ENCODE measurements around the gene VEGFA. TPM values are rescaled to one million over a fixed set of nuclear protein-coding genes. Genes with fewer than 3 reads are reported as not detected.

Gene VEGFA
- total RNA-seq, 1 donor from 2014 or later: 31.2 TPM

- peak overlapping the region; percentile 96 for H3K4me3 Mint-ChIP-seq
- H3K27me3 Mint-ChIP-seq (ENCODE audit: low read depth): peaks cover 9% of the 10 kb centered on the region
- H3K27ac Mint-ChIP-seq (ENCODE audit: unreplicated experiment): peak overlapping the region; percentile 6
- TF ChIP-seq, protein P1, sequence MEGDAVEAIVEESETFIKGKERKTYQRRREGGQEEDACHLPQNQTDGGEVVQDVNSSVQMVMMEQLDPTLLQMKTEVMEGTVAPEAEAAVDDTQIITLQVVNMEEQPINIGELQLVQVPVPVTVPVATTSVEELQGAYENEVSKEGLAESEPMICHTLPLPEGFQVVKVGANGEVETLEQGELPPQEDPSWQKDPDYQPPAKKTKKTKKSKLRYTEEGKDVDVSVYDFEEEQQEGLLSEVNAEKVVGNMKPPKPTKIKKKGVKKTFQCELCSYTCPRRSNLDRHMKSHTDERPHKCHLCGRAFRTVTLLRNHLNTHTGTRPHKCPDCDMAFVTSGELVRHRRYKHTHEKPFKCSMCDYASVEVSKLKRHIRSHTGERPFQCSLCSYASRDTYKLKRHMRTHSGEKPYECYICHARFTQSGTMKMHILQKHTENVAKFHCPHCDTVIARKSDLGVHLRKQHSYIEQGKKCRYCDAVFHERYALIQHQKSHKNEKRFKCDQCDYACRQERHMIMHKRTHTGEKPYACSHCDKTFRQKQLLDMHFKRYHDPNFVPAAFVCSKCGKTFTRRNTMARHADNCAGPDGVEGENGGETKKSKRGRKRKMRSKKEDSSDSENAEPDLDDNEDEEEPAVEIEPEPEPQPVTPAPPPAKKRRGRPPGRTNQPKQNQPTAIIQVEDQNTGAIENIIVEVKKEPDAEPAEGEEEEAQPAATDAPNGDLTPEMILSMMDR (conservative IDR thresholded peaks at IDR 0.05): peak; percentile 67
- H3K4me1 Mint-ChIP-seq: peaks cover 42% of the 10 kb centered on the region
- no peaks in the 10 kb centered on the region for H3K9me3 Mint-ChIP-seq
- no peak for DNase-seq (ENCODE audit: low read depth, low spot score)
- peaks cover 4% of the 10 kb centered on the region for H3K36me3 Mint-ChIP-seq (ENCODE audit: low read depth)
These were observed 3.3 kb downstream of the VEGFA start for GRCh38 chr6:43773050-43773979.

DNA sequence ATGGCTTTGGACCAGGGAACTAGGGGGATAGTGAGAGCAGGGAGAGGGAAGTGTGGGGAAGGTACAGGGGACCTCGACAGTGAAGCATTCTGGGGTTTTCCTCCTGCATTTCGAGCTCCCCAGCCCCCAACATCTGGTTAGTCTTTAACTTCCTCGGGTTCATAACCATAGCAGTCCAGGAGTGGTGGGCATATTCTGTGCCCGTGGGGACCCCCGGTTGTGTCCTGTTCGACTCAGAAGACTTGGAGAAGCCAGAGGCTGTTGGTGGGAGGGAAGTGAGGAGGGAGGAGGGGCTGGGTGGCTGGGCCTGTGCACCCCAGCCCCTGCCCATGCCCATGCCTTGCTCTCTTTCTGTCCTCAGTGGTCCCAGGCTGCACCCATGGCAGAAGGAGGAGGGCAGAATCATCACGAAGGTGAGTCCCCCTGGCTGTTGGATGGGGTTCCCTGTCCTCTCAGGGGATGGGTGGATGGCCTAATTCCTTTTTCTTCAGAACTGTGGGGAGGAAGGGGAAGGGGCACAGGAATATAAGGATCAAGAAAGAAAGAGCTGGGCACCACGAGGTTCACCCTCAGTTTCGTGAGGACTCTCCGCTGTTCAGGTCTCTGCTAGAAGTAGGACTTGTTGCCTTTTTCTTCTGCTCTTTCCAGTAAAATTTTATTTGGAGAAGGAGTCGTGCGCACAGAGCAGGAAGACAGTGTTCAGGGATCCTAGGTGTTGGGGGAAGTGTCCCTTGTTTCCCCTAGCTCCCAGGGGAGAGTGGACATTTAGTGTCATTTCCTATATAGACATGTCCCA is 4.2 kb downstream of the VEGFA start:
- H3K4me1 Mint-ChIP-seq: peaks cover 41% of the 10 kb centered on the region
- H3K9me3 Mint-ChIP-seq: no peaks in the 10 kb centered on the region
- H3K36me3 Mint-ChIP-seq (ENCODE audit: low read depth): peaks cover 4% of the 10 kb centered on the region
- H3K27me3 Mint-ChIP-seq (ENCODE audit: low read depth): peaks cover 9% of the 10 kb centered on the region
- no peak for DNase-seq (ENCODE audit: low read depth, low spot score)
- peak overlapping the region; percentile 6 for H3K27ac Mint-ChIP-seq (ENCODE audit: unreplicated experiment)
- TF ChIP-seq, protein P1 (conservative IDR thresholded peaks at IDR 0.05): no peak
- H3K4me3 Mint-ChIP-seq: peak overlapping the region; percentile 96

GRCh38 chr6:43774776-43775534 is 4.9 kb downstream of the VEGFA start:
- no peaks in the 10 kb centered on the region for H3K9me3 Mint-ChIP-seq
- TF ChIP-seq, protein P1 (conservative IDR thresholded peaks at IDR 0.05): peak; percentile 84
- peak overlapping the region; percentile 92 for H3K27ac Mint-ChIP-seq (ENCODE audit: unreplicated experiment)
- peaks cover 35% of the 10 kb centered on the region for H3K4me1 Mint-ChIP-seq
- DNase-seq (ENCODE audit: low read depth, low spot score): peak; percentile 56
- H3K4me3 Mint-ChIP-seq: peak overlapping the region; percentile 80
- peaks cover 6% of the 10 kb centered on the region for H3K27me3 Mint-ChIP-seq (ENCODE audit: low read depth)
- peaks cover 4% of the 10 kb centered on the region for H3K36me3 Mint-ChIP-seq (ENCODE audit: low read depth)

GRCh38 chr6:43775535-43775885 is 5.5 kb downstream of the VEGFA start:
- DNase-seq (ENCODE audit: low read depth, low spot score): no peak
- H3K27ac Mint-ChIP-seq (ENCODE audit: unreplicated experiment): no peak overlapping the region
- peaks cover 31% of the 10 kb centered on the region for H3K4me1 Mint-ChIP-seq
- TF ChIP-seq, protein P1 (conservative IDR thresholded peaks at IDR 0.05): no peak
- peaks cover 4% of the 10 kb centered on the region for H3K36me3 Mint-ChIP-seq (ENCODE audit: low read depth)
- H3K27me3 Mint-ChIP-seq (ENCODE audit: low read depth): peaks cover 6% of the 10 kb centered on the region
- peak overlapping the region; percentile 80 for H3K4me3 Mint-ChIP-seq
- no peaks in the 10 kb centered on the region for H3K9me3 Mint-ChIP-seq
